GM12892 (cell line): Measurements from ENCODE around the gene STN1.

ENCODE experiments used
- DNase-seq: peaks from one replicate; pipeline ENCODE4 v3.0.0; 2011; ENCODE audit not compliant: insufficient read length
- FAIRE-seq: peaks from 2 replicates; lab custom pipeline; 2011; peaks lifted over from hg19 to GRCh38; lab: Jason Lieb, UNC
- POLR2A ChIP-seq: IDR thresholded peaks from 2 replicates; pipeline ENCODE4 v1.6.1; 2011; ENCODE audit warnings: low read depth, low read length, control low read depth
- POLR2AphosphoS5 ChIP-seq: IDR thresholded peaks from 2 replicates; pipeline ENCODE4 v1.6.1; 2011; ENCODE audit warnings: low read depth, low read length, control low read depth
- TAF1 ChIP-seq: IDR thresholded peaks from 2 replicates; pipeline ENCODE4 v1.6.1; 2011; ENCODE audit warnings: low read depth, mild to moderate bottlenecking, control low read depth, low read length, borderline replicate concordance

STN1 gene

DNA sequence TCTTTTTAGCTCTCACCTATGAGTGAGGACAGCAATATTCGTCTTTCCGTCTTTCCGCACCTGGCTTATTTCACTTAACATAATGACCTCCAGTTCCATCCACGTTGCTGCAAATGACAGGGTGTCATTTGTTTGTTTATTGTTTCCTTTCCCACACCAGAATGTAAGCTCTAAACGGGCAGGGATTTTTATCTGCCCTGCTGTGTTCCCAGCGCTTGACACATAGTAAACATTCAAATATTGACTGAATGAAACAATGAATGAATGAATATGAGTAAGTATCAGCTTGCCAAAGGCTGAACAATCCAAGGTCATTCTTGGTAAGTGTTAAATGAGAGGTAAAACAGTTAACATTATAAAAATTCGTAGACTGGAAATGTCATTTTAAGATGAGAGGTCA lies 75.4 kb downstream of the STN1 start:
- no peak for DNase-seq
- TF ChIP-seq POLR2A (no peak), TAF1 (no peak), POLR2AphosphoS5 (no peak)
- no peak for FAIRE-seq

- DNase-seq (no peak), FAIRE-seq (no peak)
- TF ChIP-seq TAF1 (no peak), POLR2A (no peak), POLR2AphosphoS5 (no peak)
Measured at GRCh38 chr10:103841519-103841918, 76.5 kb downstream of the STN1 start.

DNA sequence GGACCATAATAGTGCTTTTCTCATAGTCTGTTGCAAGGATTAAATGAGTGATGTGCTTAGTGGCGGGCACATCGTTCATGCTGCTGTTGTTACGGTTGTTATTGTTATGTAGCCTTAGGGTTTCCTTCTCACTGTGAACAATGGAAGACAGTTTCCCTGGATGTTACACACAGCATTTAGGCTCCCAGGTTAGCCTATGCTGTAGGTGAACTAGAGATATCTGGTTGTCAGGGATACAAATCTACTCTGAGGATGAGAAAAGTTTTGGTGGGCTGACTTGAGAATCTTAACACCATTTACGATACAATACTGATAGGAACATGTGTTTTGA lies 77.3 kb downstream of the STN1 start:
- FAIRE-seq = no peak
- TF ChIP-seq POLR2A = no peak
- no peak for TF ChIP-seq TAF1
- TF ChIP-seq POLR2AphosphoS5 = no peak
- DNase-seq = no peak

- DNase-seq (no peak), FAIRE-seq (no peak)
- TF ChIP-seq POLR2A (no peak), POLR2AphosphoS5 (no peak), TAF1 (no peak)
Measured at GRCh38 chr10:103839872-103840739, 77.9 kb downstream of the STN1 start.

DNA sequence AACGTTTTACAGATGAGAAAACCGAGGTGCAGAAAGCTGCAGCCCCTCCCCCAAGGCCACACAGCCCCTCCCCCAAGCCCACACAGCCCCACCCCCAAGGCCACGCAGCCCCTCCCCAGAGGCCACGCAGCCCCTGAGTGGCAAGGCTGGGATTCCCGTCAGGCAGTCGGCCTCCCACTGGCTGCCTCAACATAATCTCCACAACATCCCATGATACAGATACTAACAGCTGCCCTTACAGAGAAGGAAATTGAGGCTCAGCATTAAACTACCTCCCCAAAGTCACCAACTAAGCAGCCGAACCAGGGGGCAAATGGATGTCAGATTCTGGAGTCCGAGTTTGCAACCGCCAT lies 78.5 kb downstream of the STN1 start:
- no peak for DNase-seq
- TF ChIP-seq POLR2A (no peak), POLR2AphosphoS5 (no peak), TAF1 (no peak)
- FAIRE-seq = no peak

DNA sequence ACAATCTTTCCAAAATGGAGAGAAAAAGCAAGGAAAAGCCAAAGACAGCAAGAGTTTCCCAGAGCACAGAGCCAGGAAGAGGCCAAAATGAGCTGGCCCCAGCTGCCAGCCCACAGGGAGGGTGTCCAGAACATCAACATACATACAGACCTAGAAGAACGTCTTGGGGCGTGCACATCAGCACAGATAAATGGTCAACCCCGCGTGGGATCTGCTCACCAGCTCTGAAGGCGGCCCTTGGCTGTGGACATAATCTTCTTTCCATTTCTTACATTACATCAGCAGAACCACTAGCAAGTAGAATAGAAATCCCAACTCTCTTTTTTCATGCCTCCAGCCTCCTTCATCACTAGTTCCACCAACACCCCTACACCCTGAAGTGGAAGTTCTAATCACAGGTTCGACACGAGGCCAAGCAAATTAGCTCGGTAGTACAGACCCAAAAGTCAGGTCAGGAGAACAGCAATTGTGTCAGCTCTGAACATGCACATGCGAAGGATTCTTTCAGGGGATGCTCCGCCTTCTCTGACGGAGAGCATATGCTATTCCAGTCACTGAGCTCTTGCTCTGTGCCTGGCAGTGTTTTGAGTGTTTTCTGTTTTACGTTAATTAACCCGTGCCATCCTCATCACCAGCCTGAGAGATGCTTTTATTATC lies 79.0 kb downstream of the STN1 start:
- FAIRE-seq = no peak

GRCh38 chr10:103838070-103838395 lies 80.0 kb downstream of the STN1 start:
- DNase-seq (no peak), FAIRE-seq (no peak)

More for the DNA sequence above, 79.0 kb downstream of the STN1 start:
- TF ChIP-seq POLR2A (no peak), TAF1 (no peak), POLR2AphosphoS5 (no peak)
- no peak for DNase-seq

GRCh38 chr10:103837370-103838069 lies 80.5 kb downstream of the STN1 start:
- TF ChIP-seq POLR2A = no peak
- no peak for TF ChIP-seq TAF1
- TF ChIP-seq POLR2AphosphoS5 = no peak
- DNase-seq = no peak
- peak; percentile 38 for FAIRE-seq

More at GRCh38 chr10:103838070-103838395, 80.0 kb downstream of the STN1 start:
- TF ChIP-seq POLR2A (no peak), TAF1 (no peak), POLR2AphosphoS5 (no peak)

- TF ChIP-seq POLR2AphosphoS5 = no peak
- TF ChIP-seq POLR2A = no peak
- TF ChIP-seq TAF1 = no peak
Measured at GRCh38 chr10:103836861-103837260, 81.1 kb downstream of the STN1 start.

DNA sequence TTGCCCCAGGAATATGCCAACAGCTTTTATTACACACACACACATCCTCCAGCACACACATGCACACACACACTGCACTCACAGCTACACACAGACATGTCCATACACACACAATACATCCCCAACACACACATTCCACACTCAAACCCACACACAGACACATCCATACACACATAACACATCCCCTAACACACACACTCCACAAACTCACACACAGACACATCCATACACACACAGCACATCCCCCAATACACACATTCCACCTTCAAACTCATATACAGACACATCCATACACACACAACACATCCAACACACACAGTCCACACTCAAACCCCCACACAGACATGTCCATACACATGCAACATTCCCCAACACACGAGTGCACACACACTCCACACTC lies 81.7 kb downstream of the STN1 start:
- no peak for TF ChIP-seq POLR2AphosphoS5
- no peak for TF ChIP-seq TAF1
- FAIRE-seq (no peak), DNase-seq (no peak)

More at GRCh38 chr10:103836861-103837260, 81.1 kb downstream of the STN1 start:
- FAIRE-seq (no peak), DNase-seq (no peak)
